ENCODE measurements around the gene RXFP4.

- TF ChIP-seq, protein P1, sequence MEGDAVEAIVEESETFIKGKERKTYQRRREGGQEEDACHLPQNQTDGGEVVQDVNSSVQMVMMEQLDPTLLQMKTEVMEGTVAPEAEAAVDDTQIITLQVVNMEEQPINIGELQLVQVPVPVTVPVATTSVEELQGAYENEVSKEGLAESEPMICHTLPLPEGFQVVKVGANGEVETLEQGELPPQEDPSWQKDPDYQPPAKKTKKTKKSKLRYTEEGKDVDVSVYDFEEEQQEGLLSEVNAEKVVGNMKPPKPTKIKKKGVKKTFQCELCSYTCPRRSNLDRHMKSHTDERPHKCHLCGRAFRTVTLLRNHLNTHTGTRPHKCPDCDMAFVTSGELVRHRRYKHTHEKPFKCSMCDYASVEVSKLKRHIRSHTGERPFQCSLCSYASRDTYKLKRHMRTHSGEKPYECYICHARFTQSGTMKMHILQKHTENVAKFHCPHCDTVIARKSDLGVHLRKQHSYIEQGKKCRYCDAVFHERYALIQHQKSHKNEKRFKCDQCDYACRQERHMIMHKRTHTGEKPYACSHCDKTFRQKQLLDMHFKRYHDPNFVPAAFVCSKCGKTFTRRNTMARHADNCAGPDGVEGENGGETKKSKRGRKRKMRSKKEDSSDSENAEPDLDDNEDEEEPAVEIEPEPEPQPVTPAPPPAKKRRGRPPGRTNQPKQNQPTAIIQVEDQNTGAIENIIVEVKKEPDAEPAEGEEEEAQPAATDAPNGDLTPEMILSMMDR (IDR thresholded peaks at IDR 0.05), result no peak
- TF ChIP-seq POLR2A (IDR thresholded peaks at IDR 0.05), result no peak
- no peak for TF ChIP-seq POLR2AphosphoS5 (IDR thresholded peaks at IDR 0.05)
Measured at GRCh38 chr1:155897746-155898145, 43.7 kb upstream of the RXFP4 start.

Measured in prostate gland (tissue), 2 donors.